D721Med (cell line): ENCODE results near the gene SEZ6L.

ENCODE experiments used
- DNase-seq: peaks from one replicate; pipeline ENCODE4 v3.0.0; 2011; ENCODE audit warnings: low spot score; ENCODE audit not compliant: insufficient read length
- FAIRE-seq: peaks from 2 replicates; lab custom pipeline; 2011; peaks lifted over from hg19 to GRCh38; lab: Jason Lieb, UNC
- CTCF ChIP-seq: IDR thresholded peaks from 2 replicates; pipeline ENCODE4 v1.5.1; 2012; ENCODE audit warnings: mild to moderate bottlenecking, control low read depth; ENCODE audit not compliant: insufficient read depth; ENCODE audit errors: missing control alignments

The SEZ6L gene

GRCh38 chr22:26197425-26197824 is 28.2 kb downstream of the SEZ6L start:
- FAIRE-seq (no peak), DNase-seq (no peak)
- TF ChIP-seq CTCF, result no peak

- FAIRE-seq, result no peak
- no peak for DNase-seq
- TF ChIP-seq CTCF, result no peak
Observed at GRCh38 chr22:26199665-26200064, 30.4 kb downstream of the SEZ6L start.

GRCh38 chr22:26202280-26202924 is 33.1 kb downstream of the SEZ6L start:
- FAIRE-seq (no peak), DNase-seq (no peak)
- TF ChIP-seq CTCF, result no peak

- FAIRE-seq, result no peak
- no peak for DNase-seq
- no peak for TF ChIP-seq CTCF
Observed at GRCh38 chr22:26205494-26205893, 36.2 kb downstream of the SEZ6L start.

- DNase-seq (no peak), FAIRE-seq (no peak)
- TF ChIP-seq CTCF, result no peak
Observed at GRCh38 chr22:26210334-26210733, 41.1 kb downstream of the SEZ6L start.

GRCh38 chr22:26213826-26214225 is 44.6 kb downstream of the SEZ6L start:
- FAIRE-seq, result no peak
- DNase-seq, result no peak
- TF ChIP-seq CTCF, result no peak

GRCh38 chr22:26214466-26214865 is 45.2 kb downstream of the SEZ6L start:
- TF ChIP-seq CTCF, result no peak
- FAIRE-seq (no peak), DNase-seq (no peak)
